Gastrocnemius medialis (tissue), 4 donors: Measurements from ENCODE around the gene CACNA1A.

ENCODE experiments used
- POLR2A ChIP-seq, 2 donors: fragments of 450-650 bp; IDR thresholded peaks; one replicate each; pipeline ENCODE4 v1.6.1; 2017; ENCODE audit warnings: antibody characterized with exemption in 2 of 2, mild to moderate bottlenecking in 2 of 2, moderate library complexity in 2 of 2
- TF ChIP-seq, protein P1 (sequence below), 5 experiments: fragments of 450-650 bp in 3 of 5; fragments of 200-600 bp in 2 of 5; sonication (generic) in 2 of 5; IDR thresholded peaks in 4 of 5; conservative IDR thresholded peaks in 1 of 5; 1 replicate in 4 of 5; 2 replicates in 1 of 5; pipeline ENCODE4 v1.5.1; 2016 to 2019; ENCODE audit warnings: antibody characterized with exemption in 5 of 5, mild to moderate bottlenecking in 3 of 5, moderate library complexity in 3 of 5

DNA sequence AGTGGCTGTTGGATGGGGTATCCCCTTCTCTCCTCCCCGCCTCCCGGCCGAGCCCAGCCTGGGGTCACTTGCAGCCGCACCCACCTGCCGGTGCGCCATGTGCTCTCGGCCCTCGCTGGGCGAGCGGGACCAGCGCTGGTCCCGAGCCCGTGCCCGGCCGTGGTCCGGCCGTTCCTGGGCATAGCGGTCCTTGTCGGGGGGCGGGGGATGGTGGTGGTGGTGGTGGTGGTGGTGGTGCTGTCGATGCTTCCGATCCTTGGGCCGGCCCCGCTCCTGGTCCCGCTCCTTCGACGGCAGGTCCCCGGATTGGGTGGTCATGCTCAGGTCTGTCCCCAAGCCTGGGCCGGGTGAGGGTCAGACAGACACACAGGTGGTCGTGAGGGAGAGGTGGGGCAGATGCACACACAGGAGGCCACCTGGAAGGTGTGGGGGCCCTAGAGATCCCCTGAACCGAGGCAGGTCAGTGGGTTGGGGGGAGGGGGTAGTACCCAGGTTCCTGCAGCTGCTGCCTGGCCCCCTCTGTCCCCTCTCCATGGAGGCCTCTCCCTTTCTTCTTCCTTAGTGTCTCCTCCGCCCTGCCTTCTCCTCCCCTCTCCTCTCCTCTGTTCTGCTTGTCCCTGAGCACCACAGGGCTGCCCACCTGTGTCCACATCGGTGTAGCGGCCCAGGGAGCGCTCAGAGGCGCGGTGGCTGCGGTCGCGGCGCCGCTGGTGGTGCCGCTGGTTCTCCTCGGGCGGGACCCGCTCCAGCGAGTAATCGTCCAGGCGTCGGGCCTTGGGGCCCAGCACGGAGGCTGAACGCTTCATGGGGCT is 297.4 kb downstream of the CACNA1A start:
- TF ChIP-seq, protein P1, sequence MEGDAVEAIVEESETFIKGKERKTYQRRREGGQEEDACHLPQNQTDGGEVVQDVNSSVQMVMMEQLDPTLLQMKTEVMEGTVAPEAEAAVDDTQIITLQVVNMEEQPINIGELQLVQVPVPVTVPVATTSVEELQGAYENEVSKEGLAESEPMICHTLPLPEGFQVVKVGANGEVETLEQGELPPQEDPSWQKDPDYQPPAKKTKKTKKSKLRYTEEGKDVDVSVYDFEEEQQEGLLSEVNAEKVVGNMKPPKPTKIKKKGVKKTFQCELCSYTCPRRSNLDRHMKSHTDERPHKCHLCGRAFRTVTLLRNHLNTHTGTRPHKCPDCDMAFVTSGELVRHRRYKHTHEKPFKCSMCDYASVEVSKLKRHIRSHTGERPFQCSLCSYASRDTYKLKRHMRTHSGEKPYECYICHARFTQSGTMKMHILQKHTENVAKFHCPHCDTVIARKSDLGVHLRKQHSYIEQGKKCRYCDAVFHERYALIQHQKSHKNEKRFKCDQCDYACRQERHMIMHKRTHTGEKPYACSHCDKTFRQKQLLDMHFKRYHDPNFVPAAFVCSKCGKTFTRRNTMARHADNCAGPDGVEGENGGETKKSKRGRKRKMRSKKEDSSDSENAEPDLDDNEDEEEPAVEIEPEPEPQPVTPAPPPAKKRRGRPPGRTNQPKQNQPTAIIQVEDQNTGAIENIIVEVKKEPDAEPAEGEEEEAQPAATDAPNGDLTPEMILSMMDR (IDR thresholded peaks at IDR 0.05 in 4 of 5, conservative IDR thresholded peaks at IDR 0.05 in 1 of 5) = no peak
- TF ChIP-seq POLR2A (IDR thresholded peaks at IDR 0.05) = no peak
